DMS153 (cell line): Measurements from ENCODE around the gene TMEM255B.
"Not testable (repeated sequence)": the region's sequence is repeated elsewhere in the genome, so short reads cannot be mapped to it uniquely, and the experiment has no call there.

ENCODE experiments used
- DNase-seq: peaks from one replicate; lab custom pipeline; 2025; lab: John Stamatoyannopoulos, UW

The TMEM255B gene

GRCh38 chr13:113734826-113735125 is 24.2 kb upstream of the TMEM255B start:
- DNase-seq, result no peak

DNA sequence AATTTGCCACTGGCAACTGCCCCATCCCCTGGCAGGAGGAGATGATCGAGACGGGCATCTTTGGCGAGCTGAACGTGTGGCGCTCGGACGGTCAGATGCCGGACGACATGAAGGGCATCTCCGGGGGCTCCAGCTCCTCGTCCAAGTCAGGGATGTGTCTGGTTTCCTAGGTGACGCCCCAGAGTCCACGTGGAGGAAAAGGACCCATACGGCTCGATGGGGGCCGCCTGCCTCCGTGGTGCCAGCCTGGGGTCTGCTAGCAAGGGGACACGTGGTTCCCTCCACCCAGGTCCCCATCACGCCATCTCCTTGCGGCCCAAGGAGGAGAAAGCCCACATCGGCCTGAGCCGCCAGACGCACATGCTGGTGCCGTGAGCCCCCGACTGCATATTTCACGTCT is 23.8 kb upstream of the TMEM255B start:
- DNase-seq, result no peak

DNA sequence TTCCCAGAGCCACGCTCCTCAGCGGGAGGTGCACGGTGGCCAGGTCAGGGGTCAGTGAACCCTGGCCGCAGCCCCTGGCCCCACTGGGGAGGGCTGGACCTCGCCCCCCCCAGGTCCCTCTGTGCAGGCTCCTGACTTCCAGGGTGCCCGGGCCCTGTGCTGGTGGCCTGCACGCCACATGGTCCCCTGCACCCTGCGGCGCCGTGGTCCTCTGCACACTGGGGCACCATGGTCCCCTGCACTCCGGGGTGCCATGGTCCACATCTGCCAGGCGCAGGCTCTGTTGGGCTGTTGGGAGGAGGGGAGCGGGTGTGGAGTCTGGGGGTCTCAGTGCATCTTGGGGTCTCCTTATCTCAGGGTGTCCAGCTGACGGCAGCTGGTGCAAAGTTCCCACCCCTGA is 23.3 kb upstream of the TMEM255B start:
- DNase-seq, result no peak

DNA sequence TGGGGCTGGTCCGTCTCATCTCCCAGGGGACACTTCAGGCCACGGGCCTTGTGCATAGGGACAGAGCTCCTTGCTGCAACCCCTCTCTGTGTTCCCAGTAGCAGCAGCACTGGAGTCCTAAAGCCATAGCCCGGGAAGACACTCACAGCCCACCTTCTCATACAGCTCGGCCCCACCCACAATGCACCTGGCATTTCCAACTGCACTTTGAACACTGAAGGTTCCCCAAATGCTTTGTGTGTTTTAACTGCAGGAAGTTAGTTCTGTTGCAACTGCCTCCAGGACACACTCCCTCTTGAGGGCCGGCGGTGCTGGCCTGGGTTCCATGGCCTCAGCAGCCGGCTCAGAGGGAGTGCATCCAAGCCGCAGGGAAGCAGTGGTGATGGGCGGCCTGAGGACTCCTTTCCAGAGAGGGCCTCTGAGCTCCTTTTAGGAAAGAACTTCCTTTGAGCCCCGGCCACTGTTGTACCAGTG is 22.7 kb upstream of the TMEM255B start:
- DNase-seq, result no peak

DNA sequence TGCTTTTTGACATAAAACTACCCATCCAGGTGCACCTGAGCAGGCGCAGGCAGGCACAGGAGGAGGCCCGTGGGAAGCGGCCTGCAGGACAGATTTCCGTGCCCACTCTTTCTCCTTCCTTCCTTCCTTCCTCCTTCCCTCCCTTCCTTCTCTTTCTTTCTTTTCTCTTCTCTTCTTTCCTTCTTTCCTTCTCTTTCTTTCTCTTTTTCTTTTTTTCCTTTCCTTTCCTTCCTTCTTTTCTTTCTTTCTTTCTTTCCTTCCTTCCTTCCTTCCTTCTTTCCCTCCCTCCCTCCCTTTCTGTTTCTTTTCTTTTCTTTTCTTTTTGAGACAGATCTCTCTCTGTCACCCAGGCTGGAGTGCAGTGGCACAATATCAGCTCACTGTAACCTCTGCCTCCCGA is 21.2 kb upstream of the TMEM255B start:
- DNase-seq, result no peak

- no peak for DNase-seq
Observed at GRCh38 chr13:113739527-113740285, 19.3 kb upstream of the TMEM255B start.

- no peak for DNase-seq
Observed at GRCh38 chr13:113740286-113740556, 18.8 kb upstream of the TMEM255B start.

GRCh38 chr13:113740661-113741060 is 18.4 kb upstream of the TMEM255B start:
- no peak for DNase-seq

DNA sequence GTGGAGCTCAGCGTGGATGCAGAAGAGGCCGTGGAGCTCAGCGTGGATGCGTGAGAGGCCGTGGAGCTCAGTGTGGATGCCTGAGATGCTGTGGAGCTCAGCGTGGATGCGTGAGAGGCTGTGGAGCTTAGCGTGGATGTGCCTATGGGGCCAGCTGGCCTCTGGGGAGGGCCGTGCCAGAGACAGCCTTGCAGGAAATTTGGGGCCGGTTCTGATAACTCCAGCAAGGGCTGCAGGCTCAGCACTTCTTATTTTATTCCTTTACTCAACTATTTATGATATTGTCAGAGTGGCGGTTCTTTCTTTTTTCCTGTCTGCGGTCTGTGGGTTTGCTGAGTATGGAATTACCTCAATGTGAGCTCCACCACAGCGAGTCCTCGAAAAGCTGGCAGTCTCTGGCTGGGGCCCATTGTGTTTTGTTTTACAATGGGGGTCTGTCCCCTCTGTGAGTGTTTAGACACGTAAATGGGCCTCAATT is 17.8 kb upstream of the TMEM255B start:
- no peak for DNase-seq

GRCh38 chr13:113742000-113742441 is 17.0 kb upstream of the TMEM255B start:
- DNase-seq, result peak; percentile 49

DNA sequence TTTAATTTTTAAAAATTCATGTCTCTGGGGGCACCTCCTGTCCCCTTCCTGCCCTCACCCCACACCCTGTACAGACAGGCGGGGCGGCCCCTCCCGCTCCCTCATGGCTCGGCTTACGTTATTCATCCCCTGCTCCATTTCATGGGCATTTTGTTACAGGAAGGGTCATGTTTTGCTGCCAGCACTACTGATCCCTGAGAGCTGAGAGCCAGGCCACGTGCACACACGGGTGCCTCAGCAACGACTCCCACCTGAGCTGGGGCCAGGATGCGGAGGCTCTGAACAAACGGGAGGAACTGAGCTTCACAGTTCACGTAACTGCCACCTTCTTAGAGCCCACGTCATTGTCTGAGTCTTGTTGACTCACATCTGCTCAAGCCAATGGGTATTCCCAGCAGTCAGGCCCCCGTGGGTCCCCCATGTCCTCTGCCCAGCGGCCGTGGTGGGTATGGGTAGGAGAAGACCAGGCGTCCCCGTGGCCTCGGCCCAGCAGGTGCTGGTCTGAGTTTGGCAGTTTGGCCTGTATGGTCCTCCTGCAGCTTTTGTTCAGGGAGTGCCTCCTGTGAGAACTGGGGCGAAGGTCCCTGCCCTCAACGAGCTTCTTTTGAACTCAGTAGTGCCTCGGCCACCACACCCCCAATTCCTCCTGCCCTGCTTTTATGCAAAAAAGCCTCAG is 16.4 kb upstream of the TMEM255B start:
- DNase-seq, result no peak

DNA sequence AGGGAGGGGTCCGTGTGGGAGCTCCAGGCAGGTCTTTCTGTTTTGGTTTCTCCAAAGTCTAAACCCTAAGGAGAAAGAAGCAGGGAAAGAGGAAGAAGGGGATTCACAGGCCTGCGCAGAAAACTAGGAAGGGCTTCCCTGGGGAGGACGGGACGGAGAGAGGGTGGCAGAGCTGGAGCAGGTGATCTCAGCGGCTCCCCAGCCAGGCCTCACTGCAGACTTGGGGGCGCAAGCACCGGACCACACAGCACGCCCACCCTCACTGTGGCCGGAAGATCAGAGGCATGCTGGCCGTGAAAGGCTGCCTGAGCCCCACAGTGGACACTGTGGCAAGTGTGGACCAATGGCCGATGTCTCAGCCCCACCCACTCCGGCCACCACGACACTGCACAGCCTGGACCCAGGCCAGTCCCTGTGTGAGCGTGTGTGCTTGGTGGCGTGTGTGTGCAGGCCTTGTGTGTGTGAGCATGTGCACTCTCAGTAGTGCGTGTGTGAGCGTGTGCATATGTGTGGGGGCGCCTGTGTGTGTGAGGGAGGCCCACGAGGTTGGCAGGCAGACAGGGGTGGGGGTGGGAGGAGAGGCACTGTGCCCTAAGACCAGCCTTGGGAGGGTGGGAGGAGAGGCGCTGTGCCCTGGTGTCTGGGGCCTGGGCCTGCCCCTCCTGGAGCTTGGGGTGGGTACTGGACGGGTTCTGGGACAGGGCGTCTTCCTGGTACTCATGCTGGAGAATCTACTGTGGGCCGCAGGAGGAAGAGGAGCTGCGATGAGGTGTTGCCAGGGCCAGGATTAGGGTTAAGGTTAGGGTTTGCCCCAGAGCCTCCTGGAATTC is 15.4 kb upstream of the TMEM255B start:
- no peak for DNase-seq

GRCh38 chr13:113744197-113745000 is 14.6 kb upstream of the TMEM255B start:
- no peak for DNase-seq

- no peak for DNase-seq
Observed at GRCh38 chr13:113745059-113745458, 14.0 kb upstream of the TMEM255B start.

DNA sequence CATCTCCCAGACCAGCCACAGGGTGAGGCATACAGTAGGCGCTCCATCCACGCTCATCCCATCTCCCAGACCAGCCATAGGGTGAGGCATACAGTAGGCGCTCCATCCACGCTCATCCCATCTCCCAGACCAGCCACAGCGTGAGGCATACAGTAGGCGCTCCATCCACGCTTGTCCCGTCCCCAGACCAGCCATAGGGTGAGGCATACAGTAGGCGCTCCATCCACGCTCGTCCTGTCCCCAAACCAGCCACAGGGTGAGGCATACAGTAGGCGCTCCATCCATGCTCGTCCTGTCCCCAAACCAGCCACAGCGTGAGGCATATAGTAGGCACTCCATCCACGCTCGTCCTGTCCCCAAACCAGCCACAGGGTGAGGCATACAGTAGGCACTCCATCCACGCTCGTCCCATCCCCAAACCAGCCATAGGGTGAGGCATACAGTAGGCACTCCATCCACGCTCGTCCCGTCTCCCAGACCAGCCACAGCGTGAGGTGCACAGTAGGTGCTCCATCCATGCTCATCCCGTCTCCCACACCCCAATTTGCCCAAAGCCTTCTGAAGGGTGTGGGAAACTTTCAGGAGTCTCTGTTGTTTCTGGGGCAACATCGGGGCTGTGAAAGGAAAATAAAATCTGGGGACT is 13.4 kb upstream of the TMEM255B start:
- DNase-seq, result not testable (repeated sequence)

DNA sequence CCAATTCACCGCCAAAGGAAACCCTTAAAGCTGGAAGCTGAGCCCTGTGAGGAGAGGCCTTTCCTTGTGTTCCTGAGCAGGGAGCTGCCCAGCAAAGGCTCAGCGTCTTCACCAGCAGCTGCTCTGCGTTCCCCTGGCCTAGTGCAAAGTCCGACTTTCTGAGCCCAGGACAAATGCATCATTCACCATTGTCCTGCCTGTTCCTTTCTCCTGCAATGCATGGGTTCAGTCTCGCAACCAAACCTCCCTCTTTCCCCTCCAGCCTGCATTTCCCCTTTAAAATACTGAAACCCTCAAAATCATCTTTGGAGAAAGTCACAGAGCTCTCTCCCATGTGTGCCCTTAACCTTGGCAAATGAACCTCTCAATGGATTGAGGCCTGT is 12.9 kb upstream of the TMEM255B start:
- DNase-seq, result no peak

GRCh38 chr13:113746671-113747070 is 12.4 kb upstream of the TMEM255B start:
- no peak for DNase-seq

DNA sequence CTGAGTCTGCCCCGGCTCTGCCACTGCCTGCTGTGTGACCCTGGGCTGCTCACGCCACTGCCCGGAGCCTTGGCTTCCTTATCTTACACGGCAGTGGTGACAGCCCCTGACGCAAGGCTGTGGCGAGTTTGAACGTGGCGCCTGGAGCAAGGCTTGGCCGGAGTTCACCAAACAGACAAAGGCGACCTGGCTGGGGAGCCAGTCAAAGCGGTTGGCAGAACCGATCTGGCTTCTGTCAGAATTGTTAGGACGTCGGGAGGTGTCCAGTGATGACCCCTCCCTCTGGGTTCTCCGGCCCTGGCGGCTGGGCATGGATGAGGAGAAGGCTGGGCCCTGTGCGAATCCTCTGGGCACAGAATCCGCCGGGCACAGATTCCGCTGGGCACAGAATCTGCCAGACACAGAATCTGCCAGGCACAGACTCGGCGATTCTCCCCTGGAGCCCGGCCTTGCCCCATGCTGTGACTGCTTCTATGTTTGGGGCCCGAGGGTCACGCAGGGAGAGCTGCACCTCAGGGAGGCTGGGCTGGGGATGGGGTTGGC is 11.7 kb upstream of the TMEM255B start:
- DNase-seq, result no peak

- DNase-seq, result no peak
Observed at GRCh38 chr13:113748101-113748861, 10.7 kb upstream of the TMEM255B start.

- no peak for DNase-seq
Observed at GRCh38 chr13:113748862-113749451, 10.1 kb upstream of the TMEM255B start.
